A549 (cell line): ENCODE data around the gene PGA3. TPM values are rescaled to one million over a fixed set of nuclear protein-coding genes. Genes with fewer than 3 reads are reported as not detected.

Source experiments
- ATAC-seq, 2 experiments: fragments of 200-7000 bp in 1 of 2; fragments of >200 bp in 1 of 2; cut with Nextera tagmentation in 1 of 2; cut with Tn5 transposase in 1 of 2; 3 replicates each; pipeline versions ENCODE4 v1.8.0 to v1.9.1; 2018 to 2020; ENCODE audit warnings: mild to moderate bottlenecking in 1 of 2, moderate library complexity in 1 of 2
- CTCF ChIA-PET: fragments of 300-600 bp; sonication (Branson Sonifier 250); formaldehyde crosslinking; extraction: SDS; loops from one replicate; lab custom pipeline; 2021; ENCODE audit warnings: antibody characterized with exemption, inconsistent platforms; lab: Yijun Ruan, JAX
- POLR2A ChIA-PET: fragments of 350-600 bp; formaldehyde crosslinking; extraction: SDS; loops from one replicate; lab custom pipeline; 2021; ENCODE audit warnings: antibody characterized with exemption, inconsistent platforms; lab: Yijun Ruan, JAX
- DNase-seq, 2 experiments: peaks; one replicate each; pipeline versions ENCODE4 v3.0.0 to v3.0.0-alpha.2; 2011 to 2016; ENCODE audit warnings: low read depth in 1 of 2, low spot score in 1 of 2
- FAIRE-seq: peaks from 2 replicates; lab custom pipeline; 2011; peaks lifted over from hg19 to GRCh38; lab: Jason Lieb, UNC
- H3K27ac ChIP-seq, 2 experiments: fragments of >200 bp; sonication (Bioruptor Twin); formaldehyde crosslinking; 3 replicates each; pipeline ENCODE4 v1.5.1; 2016 to 2017
- H3K4me1 ChIP-seq: fragments of >200 bp; sonication (Bioruptor Twin); formaldehyde crosslinking; 3 replicates; pipeline ENCODE4 v1.6.1; 2016
- H3K4me2 ChIP-seq: fragments of >200 bp; sonication (Bioruptor Twin); formaldehyde crosslinking; 3 replicates; pipeline ENCODE4 v1.6.1; 2016
- H3K4me3 ChIP-seq: fragments of >200 bp; sonication (Bioruptor Twin); formaldehyde crosslinking; 3 replicates; pipeline ENCODE4 v1.5.1; 2016
- H3K9me3 ChIP-seq: fragments of >200 bp; sonication (Bioruptor Twin); formaldehyde crosslinking; 3 replicates; pipeline ENCODE4 v1.6.1; 2016
- BHLHE40 ChIP-seq: IDR thresholded peaks from 2 replicates; pipeline ENCODE4 v1.6.1; 2012; ENCODE audit warnings: low read depth, low read length, inconsistent platforms
- CEBPB ChIP-seq, 2 experiments: fragments of >200 bp in 1 of 2; sonication (Bioruptor Twin) in 1 of 2; formaldehyde crosslinking in 1 of 2; IDR thresholded peaks; 2 replicates each; pipeline ENCODE4 v1.6.1; 2012 to 2016
- CHD2 ChIP-seq: fragments of 150-350 bp; IDR thresholded peaks from 2 replicates; pipeline ENCODE4 v1.6.1; 2014; ENCODE audit warnings: low read length; ENCODE audit not compliant: partially characterized antibody
- EHF ChIP-seq: fragments of 250-450 bp; sonication (Bioruptor Pico); IDR thresholded peaks from 2 replicates; pipeline ENCODE4 v1.5.0; 2020; ENCODE audit warnings: mild to moderate bottlenecking
- EHMT2 ChIP-seq: fragments of 200-600 bp; sonication (generic); IDR thresholded peaks from 2 replicates; pipeline ENCODE4 v1.6.1; 2016; ENCODE audit warnings: antibody characterized with exemption, low read depth, mild to moderate bottlenecking, moderate library complexity
- FOSL2 ChIP-seq, 2 experiments: fragments of 450-650 bp in 1 of 2; fragments of >200 bp in 1 of 2; sonication (Bioruptor Twin) in 1 of 2; formaldehyde crosslinking; IDR thresholded peaks; 2 replicates each; pipeline versions ENCODE4 v1.5.0 to v1.6.1; 2016 to 2020; ENCODE audit warnings: mild to moderate bottlenecking in 1 of 2, moderate library complexity in 1 of 2
- FOXS1 ChIP-seq: fragments of 250-450 bp; sonication (Bioruptor Pico); IDR thresholded peaks from 2 replicates; pipeline ENCODE4 v1.5.0; 2020; ENCODE audit warnings: mild to moderate bottlenecking, moderate library complexity
- GATA3 ChIP-seq: IDR thresholded peaks from 2 replicates; pipeline ENCODE4 v1.6.1; 2012; ENCODE audit warnings: borderline replicate concordance
- HDAC2 ChIP-seq: fragments of 200-600 bp; sonication (generic); IDR thresholded peaks from 2 replicates; pipeline ENCODE4 v1.6.1; 2016
- HOXB13 ChIP-seq: fragments of 250-450 bp; sonication (Bioruptor Pico); IDR thresholded peaks from 2 replicates; pipeline ENCODE4 v1.5.0; 2020; ENCODE audit warnings: low read depth, mild to moderate bottlenecking, moderate library complexity
- JUN ChIP-seq, 2 experiments: fragments of >200 bp; sonication (Bioruptor Twin); formaldehyde crosslinking; IDR thresholded peaks; 2 replicates in 1 of 2; 3 replicates in 1 of 2; pipeline ENCODE4 v1.6.1; 2016 to 2017
- JUNB ChIP-seq: fragments of >200 bp; sonication (Bioruptor Twin); formaldehyde crosslinking; IDR thresholded peaks from 2 replicates; pipeline ENCODE4 v1.6.1; 2016
- KDM5A ChIP-seq: fragments of 200-600 bp; sonication (generic); IDR thresholded peaks from 2 replicates; pipeline ENCODE4 v1.6.1; 2016; ENCODE audit warnings: antibody characterized with exemption, mild to moderate bottlenecking
- MAFK ChIP-seq: fragments of 450-650 bp; IDR thresholded peaks from 2 replicates; pipeline ENCODE4 v1.6.1; 2014; ENCODE audit not compliant: partially characterized antibody
- MAZ ChIP-seq: fragments of 150-350 bp; IDR thresholded peaks from 2 replicates; pipeline ENCODE4 v1.6.1; 2014; ENCODE audit warnings: antibody characterized with exemption, low read depth, low read length, borderline replicate concordance
- MYC ChIP-seq: IDR thresholded peaks from 2 replicates; pipeline ENCODE4 v1.6.1; 2012; ENCODE audit warnings: mild to moderate bottlenecking, inconsistent platforms, low read length, improper control_type of control experiment, borderline replicate concordance
- NFE2L2 ChIP-seq: fragments of 150-350 bp; conservative IDR thresholded peaks from 2 replicates; pipeline ENCODE4 v1.6.1; 2014; ENCODE audit warnings: low read length
- NR3C1 ChIP-seq: fragments of >200 bp; sonication (Bioruptor Twin); formaldehyde crosslinking; IDR thresholded peaks from 3 replicates; pipeline ENCODE4 v1.6.1; 2017
- POLR2A ChIP-seq: IDR thresholded peaks from 2 replicates; pipeline ENCODE4 v1.6.1; 2012; ENCODE audit warnings: mild to moderate bottlenecking, low read length
- RAD21 ChIP-seq, 2 experiments: fragments of >200 bp in 1 of 2; sonication (Bioruptor Twin) in 1 of 2; formaldehyde crosslinking in 1 of 2; IDR thresholded peaks in 1 of 2; conservative IDR thresholded peaks in 1 of 2; 2 replicates in 1 of 2; 3 replicates in 1 of 2; pipeline ENCODE4 v1.6.1; 2012 to 2018; ENCODE audit warnings: inconsistent platforms in 1 of 2
- RFX5 ChIP-seq: fragments of 450-650 bp; IDR thresholded peaks from 2 replicates; pipeline ENCODE4 v1.7.1; 2014; ENCODE audit warnings: antibody characterized with exemption, mild to moderate bottlenecking, moderate library complexity
- RNF2 ChIP-seq: fragments of 200-600 bp; sonication (generic); IDR thresholded peaks from 2 replicates; pipeline ENCODE4 v1.6.1; 2016; ENCODE audit warnings: low read depth, mild to moderate bottlenecking, antibody characterized with exemption, moderate library complexity, borderline replicate concordance
- SMC3 ChIP-seq: fragments of >200 bp; sonication (Bioruptor Twin); formaldehyde crosslinking; IDR thresholded peaks from 3 replicates; pipeline ENCODE4 v1.6.1; 2018; ENCODE audit warnings: inconsistent platforms
- TP53 ChIP-seq: fragments of 250-450 bp; sonication (Bioruptor Pico); IDR thresholded peaks from 2 replicates; pipeline ENCODE4 v1.5.0; 2021; ENCODE audit warnings: mild to moderate bottlenecking, moderate library complexity
- ZFP36 ChIP-seq: fragments of 450-650 bp; IDR thresholded peaks from 2 replicates; pipeline ENCODE4 v1.6.1; 2014; ENCODE audit warnings: borderline replicate concordance; ENCODE audit not compliant: partially characterized antibody
- ZSCAN20 ChIP-seq: fragments of 250-450 bp; sonication (Bioruptor Pico); IDR thresholded peaks from 2 replicates; pipeline ENCODE4 v1.8.0; 2022; ENCODE audit warnings: mild to moderate bottlenecking, moderate library complexity
- WGBS: methylation state at CpG from one replicate; pipeline ENCODE4 v1.1.6; 2017; ENCODE audit errors: missing lambda C conversion rate; 5-methylcytosine and 5-hydroxymethylcytosine counted together
- polyA plus RNA-seq, 4 experiments: library from polyadenylated mRNA; depleted of rRNA in 3 of 4; stranded (reverse); fragments of >200 nt; fragmentation: RNase III in 1 of 4; extraction: RNeasy Plus Mini Kit Qiagen cat#74134 plus additional on column Dnase treatment in 1 of 4; gene quantifications; 2 replicates in 3 of 4; 3 replicates in 1 of 4; pipeline ENCODE4 v1.2.3, GENCODE V29; 2011 to 2017
- TF ChIP-seq, protein P1 (sequence below): fragments of 250-450 bp; sonication (Bioruptor Pico); IDR thresholded peaks from 2 replicates; pipeline ENCODE4 v1.5.0; 2020; ENCODE audit warnings: low read depth, mild to moderate bottlenecking, moderate library complexity
- TF ChIP-seq, protein P2 (sequence below): fragments of >200 bp; sonication (Bioruptor Twin); formaldehyde crosslinking; IDR thresholded peaks from 3 replicates; pipeline ENCODE4 v1.5.1; 2016
- TF ChIP-seq, protein P3 (sequence below): fragments of 150-350 bp; IDR thresholded peaks from 2 replicates; pipeline ENCODE4 v1.6.1; 2014; ENCODE audit warnings: low read depth, mild to moderate bottlenecking, low read length
- TF ChIP-seq, protein P4 (sequence below): fragments of >200 bp; sonication (Bioruptor Twin); formaldehyde crosslinking; IDR thresholded peaks from 2 replicates; pipeline ENCODE4 v1.6.1; 2016

PGA3 gene
- polyA plus RNA-seq, 2 of the 4 experiments (the other 2 are of a cell fraction) = not detected

DNA sequence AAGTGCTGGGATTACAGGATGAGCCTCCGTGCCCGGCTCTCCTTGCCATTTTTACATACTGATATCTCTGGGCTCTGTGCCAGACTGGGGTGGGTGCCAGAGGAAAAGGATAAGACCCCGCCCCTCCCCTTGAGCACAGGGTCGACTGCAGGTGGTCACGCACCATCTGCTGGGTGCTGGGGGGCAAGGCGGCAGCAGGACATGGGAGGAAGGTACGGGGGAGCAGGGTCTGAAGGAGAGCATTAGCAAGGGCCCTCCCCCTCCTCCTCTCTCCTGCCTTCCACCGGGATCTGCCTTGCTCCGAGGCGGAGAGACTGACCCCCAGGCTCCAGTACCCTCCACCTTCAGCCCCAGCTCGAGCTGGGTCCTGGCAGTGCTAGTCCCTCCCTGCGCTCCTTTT is 9.7 kb upstream of the PGA3 start (continued):
- TF ChIP-seq, protein P1, sequence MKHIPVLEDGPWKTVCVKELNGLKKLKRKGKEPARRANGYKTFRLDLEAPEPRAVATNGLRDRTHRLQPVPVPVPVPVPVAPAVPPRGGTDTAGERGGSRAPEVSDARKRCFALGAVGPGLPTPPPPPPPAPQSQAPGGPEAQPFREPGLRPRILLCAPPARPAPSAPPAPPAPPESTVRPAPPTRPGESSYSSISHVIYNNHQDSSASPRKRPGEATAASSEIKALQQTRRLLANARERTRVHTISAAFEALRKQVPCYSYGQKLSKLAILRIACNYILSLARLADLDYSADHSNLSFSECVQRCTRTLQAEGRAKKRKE = no peak

DNA sequence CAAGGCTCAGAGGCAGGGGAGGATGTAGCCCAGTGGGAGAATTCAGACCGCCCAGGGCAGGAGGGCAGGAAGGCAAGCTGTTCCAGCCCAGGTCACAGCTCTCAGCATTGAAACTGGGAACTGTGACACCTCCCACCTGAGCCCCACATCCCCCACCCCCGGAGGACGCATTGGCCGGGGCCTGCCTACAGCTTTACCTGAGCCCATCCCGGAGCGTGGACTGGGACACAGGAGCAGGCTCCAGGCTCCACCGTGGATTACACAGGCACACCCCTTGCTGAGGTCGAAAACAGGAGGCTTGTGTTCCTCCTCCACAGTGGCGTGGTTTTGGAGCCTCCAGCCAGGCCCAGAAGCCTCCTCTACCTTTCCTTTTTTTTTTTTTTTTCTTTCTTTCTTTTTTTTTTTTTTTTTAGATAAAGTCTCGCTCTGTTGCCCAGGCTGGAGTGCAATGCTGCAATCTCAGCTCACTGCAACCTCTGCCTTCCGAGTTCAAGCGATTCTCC is 9.1 kb upstream of the PGA3 start:
- Histone ChIP-seq H3K9me3 (0 out of 3 replicates have a peak, but pooled peaks cover 8% of the 10 kb centered on the region), H3K27ac (no peak overlapping the region), H3K4me3 (no peak overlapping the region), H3K4me2 (no peak overlapping the region), H3K4me1 (no peaks in the 10 kb centered on the region)
- no peak for FAIRE-seq
- WGBS = 69% methylated on average over 12 of the region's 12 CpGs
- peak; percentile 63 to 66; a peak in 4 of 6 replicates for ATAC-seq
- ChIA-PET CTCF (no interaction called here), POLR2A (no interaction called here)
- no peak for DNase-seq
- TF ChIP-seq JUNB = no peak
- no peak for TF ChIP-seq MAZ
- TF ChIP-seq BHLHE40 = no peak
- no peak for TF ChIP-seq RNF2
- no peak for TF ChIP-seq RAD21 (conservative IDR thresholded peaks at IDR 0.05 in 1 of 2, IDR thresholded peaks at IDR 0.05 in 1 of 2)
- no peak for TF ChIP-seq HDAC2
- TF ChIP-seq MYC = no peak
- no peak for TF ChIP-seq HOXB13 (CRISPR knock-in tag)
- TF ChIP-seq NR3C1 = no peak
- TF ChIP-seq MAFK = no peak
- no peak for TF ChIP-seq ZSCAN20
- no peak for TF ChIP-seq TP53 (CRISPR knock-in tag)
- TF ChIP-seq EHMT2 = no peak
- TF ChIP-seq, protein P2, sequence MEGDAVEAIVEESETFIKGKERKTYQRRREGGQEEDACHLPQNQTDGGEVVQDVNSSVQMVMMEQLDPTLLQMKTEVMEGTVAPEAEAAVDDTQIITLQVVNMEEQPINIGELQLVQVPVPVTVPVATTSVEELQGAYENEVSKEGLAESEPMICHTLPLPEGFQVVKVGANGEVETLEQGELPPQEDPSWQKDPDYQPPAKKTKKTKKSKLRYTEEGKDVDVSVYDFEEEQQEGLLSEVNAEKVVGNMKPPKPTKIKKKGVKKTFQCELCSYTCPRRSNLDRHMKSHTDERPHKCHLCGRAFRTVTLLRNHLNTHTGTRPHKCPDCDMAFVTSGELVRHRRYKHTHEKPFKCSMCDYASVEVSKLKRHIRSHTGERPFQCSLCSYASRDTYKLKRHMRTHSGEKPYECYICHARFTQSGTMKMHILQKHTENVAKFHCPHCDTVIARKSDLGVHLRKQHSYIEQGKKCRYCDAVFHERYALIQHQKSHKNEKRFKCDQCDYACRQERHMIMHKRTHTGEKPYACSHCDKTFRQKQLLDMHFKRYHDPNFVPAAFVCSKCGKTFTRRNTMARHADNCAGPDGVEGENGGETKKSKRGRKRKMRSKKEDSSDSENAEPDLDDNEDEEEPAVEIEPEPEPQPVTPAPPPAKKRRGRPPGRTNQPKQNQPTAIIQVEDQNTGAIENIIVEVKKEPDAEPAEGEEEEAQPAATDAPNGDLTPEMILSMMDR = no peak

DNA sequence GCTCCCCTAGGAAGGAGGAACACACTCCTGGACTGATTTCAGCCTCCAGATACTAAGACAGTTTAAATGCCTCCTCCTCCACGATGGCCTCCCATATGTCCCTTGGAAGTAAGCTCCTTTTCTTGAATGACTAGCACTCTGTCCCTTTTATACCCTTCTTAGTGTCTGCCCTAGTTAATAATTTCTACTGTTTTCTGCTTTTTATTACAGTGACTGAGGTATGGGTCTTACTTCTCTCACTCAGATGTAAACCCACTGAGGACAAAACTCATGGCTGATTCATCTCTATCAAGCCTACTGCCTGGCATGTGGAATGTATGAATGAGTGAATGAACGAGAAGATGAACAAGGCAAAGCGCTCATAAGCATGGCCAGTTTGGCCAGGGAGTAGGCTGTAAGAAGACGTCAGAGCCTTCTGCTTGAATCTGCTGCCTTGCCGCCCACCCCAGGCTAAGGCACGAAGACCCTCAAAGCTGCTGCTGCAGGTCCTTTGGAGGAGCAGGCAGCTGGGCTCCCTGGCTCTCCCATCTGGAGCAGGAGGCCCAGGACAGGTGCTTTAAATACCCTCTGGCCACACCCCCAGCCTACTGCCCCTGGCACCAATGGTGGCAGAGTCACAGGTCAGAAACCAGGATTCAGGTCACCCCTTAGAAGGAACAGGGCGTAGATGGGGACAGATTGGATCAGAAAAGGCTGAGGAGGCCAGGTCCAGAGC is 8.2 kb upstream of the PGA3 start:
- 34% methylated on average over 7 of the region's 7 CpGs for WGBS
- H3K27ac ChIP-seq = no peak overlapping the region
- no peak for DNase-seq
- ATAC-seq = peak; percentile 11 to 21; a peak in 2 of 6 replicates
- POLR2A ChIA-PET = no interaction called here
- CTCF ChIA-PET = interaction anchor here (1.3 to 1.4 kb wide), 2 partner anchors 7 to 191 kb away, joined by 3 to 8 read pairs; no protein-coding TSS in a partner anchor
- H3K4me1 ChIP-seq = no peaks in the 10 kb centered on the region
- no peak overlapping the region for H3K4me2 ChIP-seq
- FAIRE-seq = no peak
- H3K9me3 ChIP-seq = 0 out of 3 replicates have a peak, but pooled peaks cover 8% of the 10 kb centered on the region
- TF ChIP-seq, protein P1 = no peak
- TF ChIP-seq CEBPB (IDR thresholded peaks at IDR 0.05) = no peak
- TF ChIP-seq RAD21 (conservative IDR thresholded peaks at IDR 0.05 in 1 of 2, IDR thresholded peaks at IDR 0.05 in 1 of 2) = no peak
- TF ChIP-seq EHF = no peak
- TF ChIP-seq CHD2 = no peak
- TF ChIP-seq, protein P3, sequence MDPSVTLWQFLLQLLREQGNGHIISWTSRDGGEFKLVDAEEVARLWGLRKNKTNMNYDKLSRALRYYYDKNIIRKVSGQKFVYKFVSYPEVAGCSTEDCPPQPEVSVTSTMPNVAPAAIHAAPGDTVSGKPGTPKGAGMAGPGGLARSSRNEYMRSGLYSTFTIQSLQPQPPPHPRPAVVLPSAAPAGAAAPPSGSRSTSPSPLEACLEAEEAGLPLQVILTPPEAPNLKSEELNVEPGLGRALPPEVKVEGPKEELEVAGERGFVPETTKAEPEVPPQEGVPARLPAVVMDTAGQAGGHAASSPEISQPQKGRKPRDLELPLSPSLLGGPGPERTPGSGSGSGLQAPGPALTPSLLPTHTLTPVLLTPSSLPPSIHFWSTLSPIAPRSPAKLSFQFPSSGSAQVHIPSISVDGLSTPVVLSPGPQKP = no peak
- no peak for TF ChIP-seq ZFP36
- no peak for TF ChIP-seq SMC3
- TF ChIP-seq FOSL2 (IDR thresholded peaks at IDR 0.05) = no peak
- TF ChIP-seq FOSL2 (CRISPR knock-in tag; IDR thresholded peaks at IDR 0.05) = no peak
- no peak for TF ChIP-seq ZSCAN20
- no peak for TF ChIP-seq FOXS1
- no peak for TF ChIP-seq GATA3
- TF ChIP-seq KDM5A = no peak
- no peak for TF ChIP-seq NFE2L2
- TF ChIP-seq RFX5 = no peak
- TF ChIP-seq JUN (IDR thresholded peaks at IDR 0.05) = no peak
- no peak for TF ChIP-seq POLR2A
- no peak for TF ChIP-seq MAZ
- TF ChIP-seq, protein P4, sequence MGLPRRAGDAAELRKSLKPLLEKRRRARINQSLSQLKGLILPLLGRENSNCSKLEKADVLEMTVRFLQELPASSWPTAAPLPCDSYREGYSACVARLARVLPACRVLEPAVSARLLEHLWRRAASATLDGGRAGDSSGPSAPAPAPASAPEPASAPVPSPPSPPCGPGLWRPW = no peak
- H3K4me3 ChIP-seq = no peak overlapping the region
